HG03139 (cell line): Measurements from ENCODE around the gene SLC1A7.
"Not testable (repeated sequence)": the region's sequence is repeated elsewhere in the genome, so short reads cannot be mapped to it uniquely, and the experiment has no call there.

Source experiments
- ATAC-seq: cut with Tn5 transposase; IDR thresholded peaks from one replicate; pipeline ENCODE4 v1.9.1; 2021; ENCODE audit not compliant: unreplicated experiment

The SLC1A7 gene

DNA sequence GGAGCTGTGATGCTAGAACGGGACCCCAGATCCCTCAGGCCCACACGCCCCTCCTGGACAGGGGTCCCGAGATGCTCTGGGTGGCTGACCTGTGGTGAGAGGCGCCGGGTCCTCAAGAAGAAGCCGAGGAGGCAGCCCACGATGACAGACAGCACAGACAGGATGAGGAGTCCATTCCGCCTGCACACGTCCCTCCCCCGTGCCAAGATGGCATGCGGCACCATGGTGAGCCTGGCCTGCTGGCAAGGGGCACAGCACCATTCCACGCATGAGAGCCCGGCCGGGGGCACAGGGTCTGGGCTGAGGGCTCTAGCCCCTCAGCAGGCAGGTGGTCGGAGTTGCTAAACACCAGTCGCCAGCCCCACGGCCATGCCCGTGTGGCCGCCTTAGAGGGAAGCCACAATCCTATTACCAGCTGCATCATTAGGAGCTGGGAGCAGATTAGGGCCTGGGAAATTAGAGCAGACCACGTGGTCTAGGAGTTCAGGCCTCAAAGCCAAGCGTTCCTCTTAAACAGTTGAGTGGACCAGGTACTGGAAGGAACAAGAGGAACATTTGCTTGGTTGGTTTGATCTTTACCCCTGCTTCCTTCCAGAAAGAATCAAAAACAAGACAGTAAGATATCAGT is at the start of gene SLC1A7:
Gene SLC1A7 (minus strand): TSS at position 413 of the 628 bp plus-strand sequence. CDS start 189 bp downstream, at position 224.
- no peak for ATAC-seq

DNA sequence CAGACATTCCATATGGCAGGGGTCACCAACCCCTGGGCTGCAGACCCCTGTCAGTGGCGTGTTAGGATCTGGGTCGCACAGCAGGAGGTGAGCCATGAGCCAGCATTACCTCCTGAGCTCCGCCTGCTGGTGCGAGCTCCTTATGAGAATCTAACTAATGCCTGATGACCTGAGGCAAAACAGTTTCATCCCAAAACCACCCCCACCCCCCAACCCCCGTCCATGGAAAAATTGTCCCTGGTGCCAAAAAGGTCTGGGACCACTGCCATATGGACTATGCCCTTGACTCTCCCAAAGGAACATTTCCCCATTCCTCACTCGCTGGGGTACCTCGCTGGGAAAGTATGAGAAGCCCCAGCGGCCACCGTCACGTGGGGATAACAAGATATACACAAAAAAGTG is 47.8 kb upstream of the SLC1A7 start:
- ATAC-seq, result no peak

DNA sequence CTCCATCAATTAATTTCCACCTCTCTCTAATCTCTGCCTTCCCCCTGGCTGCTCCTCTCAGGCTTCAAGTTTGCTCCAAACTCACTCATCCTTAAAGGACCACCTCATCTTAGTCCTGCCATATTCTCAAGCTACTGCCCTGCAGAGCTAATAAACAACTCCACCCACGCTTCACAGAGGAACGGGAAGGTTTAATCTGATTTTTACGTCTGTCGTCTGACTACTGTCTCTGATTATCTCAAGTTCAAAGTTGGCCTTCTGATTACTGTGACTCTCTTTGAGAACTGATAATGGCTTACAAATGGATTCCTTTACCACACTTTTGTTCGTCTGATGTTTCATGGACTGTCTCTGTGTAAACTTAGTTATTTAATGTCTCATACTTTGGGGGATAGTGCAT is 46.6 kb upstream of the SLC1A7 start:
- no peak for ATAC-seq

DNA sequence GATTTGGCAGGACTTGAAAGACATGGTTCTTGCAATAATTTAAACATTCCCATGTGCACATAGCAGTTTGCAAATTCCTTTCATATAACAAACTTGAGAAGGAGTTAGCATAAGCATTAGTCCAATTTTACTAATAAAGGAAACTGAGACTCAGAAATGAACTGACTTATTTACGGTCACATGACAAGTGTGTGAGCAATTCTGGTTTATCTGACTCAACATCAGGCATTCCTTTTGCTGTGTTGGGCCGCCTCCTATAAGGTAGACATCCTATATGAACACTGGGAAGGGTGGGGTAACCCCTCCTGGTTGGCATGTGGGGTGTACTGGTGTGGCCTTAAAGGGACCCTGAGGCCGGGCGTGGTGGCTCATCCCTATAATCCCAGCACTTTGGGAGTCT is 45.7 kb upstream of the SLC1A7 start:
- ATAC-seq, result no peak

DNA sequence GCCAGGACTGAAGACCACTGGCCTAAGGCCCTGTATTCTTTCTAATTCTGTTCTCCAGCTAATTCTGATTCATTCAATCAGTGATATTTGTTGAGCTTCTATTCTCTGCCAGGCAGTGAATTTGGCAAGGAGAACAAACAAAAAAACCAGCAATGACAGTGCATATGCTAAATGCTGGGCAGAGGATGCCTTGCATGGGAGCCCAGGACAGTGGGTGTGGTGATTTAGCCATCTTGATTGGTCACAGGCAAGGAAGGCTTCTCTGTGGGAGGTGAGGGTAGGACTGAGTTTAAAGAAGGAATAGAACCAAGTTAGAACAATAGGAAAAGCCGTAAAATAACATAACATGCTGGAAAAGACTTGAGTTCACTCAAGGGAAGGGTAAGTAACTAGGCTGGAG is 45.0 kb upstream of the SLC1A7 start:
- ATAC-seq, result no peak

DNA sequence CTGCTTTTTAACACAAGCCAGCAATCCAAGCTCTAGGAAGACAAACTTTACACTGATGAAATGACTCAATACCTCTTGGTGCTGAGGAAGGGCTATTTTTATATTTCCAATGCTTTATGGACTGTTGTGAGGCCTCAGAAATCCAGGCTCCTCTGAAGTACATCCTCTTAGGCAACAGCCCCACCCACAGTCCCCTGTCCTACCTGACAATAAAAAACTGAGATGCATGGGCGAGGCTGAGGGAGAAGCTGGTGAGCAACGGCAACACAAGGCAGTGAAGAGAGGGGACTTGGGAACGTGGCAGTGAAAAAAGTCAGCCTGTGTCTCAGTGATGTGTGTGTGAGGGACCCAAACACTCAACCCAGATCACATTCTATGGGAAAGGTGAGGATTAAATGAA is 44.1 kb upstream of the SLC1A7 start:
- no peak for ATAC-seq

DNA sequence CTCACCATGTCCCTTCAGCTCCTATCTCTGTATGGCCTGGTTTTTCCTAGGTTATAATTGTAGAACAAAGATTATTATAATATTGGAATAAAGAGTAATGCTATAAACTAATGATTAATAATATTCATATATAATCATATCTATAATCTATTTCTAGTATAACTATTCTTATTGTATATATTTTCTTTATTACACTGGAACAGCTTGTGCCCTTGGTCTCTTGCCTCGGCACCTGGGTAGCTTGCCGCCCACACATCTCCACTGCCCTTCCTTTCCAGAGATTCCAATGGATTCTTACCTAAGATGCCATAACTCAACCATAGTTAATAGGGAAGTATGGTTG is 43.5 kb upstream of the SLC1A7 start:
- ATAC-seq, result not testable (repeated sequence)

DNA sequence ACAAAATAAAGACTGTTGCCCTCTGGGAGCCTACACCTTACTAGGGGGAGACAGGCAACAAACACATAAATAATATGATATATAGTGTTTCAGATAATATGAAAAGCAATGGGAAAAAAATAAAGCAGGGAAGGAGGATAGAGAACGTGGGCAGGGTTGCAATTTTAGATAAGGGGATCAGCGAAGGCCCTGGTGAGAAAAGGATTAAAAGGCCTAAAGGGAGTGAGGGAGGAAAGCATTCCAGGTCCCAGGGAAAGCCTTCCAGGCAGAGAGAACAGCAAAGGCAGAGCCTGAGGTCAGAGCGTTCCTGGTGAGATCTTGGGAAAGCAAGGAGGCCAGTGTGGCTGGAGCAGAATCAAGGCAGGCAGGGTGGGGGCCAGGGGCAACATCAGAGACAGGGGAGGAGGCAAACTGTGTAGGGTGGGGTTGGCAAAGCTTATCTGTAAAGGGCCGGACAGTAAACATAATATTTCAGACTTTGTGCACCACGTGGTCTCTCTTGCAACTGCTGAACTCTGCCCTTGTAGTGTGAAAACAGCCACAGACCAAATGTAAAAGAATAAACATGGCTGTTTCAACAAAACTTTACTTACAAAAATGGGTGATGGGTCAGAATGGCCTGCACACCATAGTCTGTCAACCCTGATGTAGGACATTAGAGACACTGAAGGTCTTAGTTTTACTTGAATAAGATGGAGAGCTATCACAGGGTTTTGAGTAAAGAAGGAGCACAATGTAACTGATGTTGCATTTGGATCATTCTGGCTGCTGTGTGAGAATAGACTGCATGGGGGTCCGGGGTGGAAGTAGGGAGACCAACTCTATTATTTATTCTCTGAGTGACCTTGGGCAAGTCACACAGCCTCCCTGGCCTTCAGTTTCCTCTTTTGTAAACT is 40.9 kb upstream of the SLC1A7 start:
- no peak for ATAC-seq

DNA sequence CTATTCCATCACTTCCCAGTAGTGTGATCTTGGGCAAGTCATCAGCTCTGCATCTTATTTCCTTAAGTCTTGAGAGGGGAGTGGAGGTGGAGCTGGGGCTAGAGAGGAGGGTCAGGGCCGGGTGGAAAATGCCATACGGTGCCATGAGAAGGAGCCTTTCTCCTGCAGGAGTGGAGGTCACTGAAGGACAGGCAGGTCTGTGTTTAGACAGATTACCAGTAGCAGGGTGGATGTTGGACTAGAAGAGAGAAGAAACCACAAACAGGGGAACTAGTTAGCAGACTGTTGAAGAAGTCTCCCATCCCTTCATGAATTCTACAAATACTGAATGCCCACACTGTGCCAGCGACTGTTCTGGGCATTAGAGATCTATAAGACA is 40.3 kb upstream of the SLC1A7 start:
- ATAC-seq, result no peak

DNA sequence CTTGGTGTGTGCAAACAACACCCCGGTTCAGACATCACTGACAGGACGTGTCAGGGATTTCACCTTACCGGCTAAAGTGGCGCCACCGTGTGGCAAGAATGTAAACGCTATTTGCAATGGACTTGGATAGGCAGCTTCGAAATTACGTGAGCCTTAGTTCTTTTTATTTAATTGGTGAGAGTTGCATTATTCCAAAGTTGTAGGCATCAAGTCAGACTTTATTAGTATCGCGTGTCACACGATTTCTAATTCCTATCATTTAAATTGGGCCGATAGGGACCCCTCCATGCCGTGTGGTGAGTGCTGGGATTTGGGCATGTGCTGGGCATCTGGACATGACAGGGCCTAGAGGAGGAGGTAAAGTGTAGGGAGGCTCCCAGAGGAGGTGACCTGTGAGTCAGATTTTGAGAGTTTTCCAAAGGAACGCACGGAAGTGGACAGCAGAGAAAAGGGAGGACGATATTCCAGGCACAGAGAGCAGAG is 39.7 kb upstream of the SLC1A7 start:
- no peak for ATAC-seq

DNA sequence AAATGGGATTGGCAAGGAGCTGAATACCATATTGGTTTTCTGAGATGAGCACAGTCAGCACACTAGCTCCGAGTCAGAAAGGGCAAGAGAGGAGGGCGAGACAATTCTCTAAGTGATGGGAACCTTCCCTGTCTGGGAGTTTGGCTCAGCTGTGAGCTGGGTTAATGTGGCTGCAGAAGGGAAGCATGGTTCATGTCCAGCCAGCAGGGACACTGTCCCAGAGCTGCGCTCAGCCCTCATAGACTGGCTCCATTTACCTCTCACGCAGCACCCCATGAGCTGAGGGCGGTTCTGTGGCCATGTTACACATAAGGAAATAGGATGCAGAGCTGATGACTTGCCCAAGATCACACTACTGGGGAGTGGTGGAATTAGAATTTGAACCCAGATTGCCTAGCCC is 38.5 kb upstream of the SLC1A7 start:
- ATAC-seq, result no peak

DNA sequence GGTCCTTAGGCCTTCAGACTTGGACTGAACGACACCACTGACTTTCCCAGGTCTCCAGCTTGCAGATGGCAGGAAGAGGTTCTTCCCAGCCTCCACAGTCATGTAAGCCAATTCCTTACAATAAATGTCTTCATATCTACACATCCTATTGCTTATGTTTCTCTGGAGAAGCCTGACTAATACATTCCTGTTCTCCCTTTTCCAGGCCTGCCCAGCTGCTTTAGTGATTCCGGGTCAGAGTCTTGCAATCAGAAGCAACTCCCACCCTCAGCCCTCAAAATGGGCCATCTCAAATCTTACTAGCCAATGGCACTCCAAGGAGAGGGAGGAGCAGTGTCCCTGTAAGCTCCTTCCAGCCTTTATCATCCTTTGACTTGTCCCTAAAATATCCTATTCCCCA is 37.8 kb upstream of the SLC1A7 start:
- no peak for ATAC-seq

DNA sequence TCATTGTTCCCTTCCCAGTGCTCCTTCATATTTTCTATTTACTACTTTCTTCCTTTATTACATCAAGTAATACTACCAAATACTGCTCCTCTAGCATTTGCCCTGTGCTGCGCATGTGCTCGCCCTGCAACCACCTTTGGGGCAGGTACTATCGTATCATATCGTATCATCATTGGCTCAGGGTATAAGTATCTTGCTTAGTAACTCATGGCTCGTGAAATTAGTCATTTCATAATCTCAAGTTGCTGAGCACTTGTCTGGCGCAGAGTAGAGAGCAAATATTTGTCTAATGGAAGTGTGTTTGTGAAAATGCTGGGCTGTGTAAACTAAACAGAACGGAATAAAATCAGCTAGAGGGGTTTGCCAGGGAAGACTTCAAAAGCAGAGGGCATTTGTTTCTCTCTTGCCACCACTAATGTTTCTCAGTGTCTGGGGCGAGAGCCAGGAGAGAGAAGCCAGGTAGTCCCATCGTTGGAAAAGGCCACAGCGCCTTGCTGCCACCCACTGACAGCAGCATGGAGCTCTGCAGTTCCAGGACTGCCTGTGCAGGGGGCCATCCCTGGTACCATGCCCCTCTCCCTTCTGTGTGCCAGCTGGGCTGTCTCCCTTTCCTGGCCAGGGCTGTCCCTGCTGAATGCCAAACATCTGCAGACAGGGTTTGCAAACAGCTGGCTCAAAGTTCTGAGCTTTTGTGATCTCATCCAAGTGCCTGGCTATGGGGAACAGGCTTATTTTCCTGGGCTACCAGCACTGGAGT is 34.2 kb upstream of the SLC1A7 start:
- ATAC-seq, result no peak

DNA sequence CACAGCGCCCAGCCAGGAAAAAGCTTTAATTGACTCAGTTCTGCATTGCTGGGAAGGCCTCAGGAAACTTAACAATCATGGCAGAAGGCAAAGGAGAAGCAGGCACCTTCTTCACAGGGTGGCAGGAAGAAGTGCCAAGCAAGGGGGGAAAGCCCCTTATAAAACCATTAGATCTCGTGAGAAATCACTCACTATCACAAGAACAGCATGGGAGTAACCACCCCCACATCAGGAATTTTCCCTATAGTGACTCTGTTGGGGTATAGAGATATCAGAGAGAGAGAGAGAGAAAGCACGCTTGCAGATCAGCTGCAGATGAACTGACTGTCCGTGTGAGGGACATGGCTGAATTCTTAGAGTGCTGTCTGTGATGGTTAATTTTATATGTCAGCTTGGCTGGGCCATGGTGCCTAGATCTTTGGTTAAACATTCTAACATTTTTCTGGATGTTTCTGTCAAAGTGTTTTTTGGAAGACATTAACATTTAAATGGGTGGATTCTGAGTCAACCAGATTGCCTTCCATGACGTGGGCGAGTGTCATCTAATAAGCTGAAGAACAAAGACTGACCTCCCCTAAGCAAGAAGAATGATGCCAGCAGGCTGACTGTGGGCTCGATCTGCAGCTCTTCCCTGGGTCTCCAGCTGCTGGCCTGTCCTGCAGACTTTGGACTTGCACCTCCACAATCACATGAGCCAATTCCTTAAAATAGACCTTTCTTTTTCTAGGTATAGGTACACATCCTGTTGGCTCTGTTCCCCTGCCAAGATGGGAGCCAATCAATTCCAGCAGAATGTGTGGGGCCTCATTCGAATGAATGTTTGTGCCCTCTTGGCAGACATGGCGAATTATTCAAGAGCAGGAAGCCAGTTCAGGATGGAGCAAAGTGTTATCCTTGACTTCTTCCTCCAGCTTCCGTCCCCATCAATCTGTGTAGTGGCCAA is 32.8 kb upstream of the SLC1A7 start:
- ATAC-seq, result no peak

DNA sequence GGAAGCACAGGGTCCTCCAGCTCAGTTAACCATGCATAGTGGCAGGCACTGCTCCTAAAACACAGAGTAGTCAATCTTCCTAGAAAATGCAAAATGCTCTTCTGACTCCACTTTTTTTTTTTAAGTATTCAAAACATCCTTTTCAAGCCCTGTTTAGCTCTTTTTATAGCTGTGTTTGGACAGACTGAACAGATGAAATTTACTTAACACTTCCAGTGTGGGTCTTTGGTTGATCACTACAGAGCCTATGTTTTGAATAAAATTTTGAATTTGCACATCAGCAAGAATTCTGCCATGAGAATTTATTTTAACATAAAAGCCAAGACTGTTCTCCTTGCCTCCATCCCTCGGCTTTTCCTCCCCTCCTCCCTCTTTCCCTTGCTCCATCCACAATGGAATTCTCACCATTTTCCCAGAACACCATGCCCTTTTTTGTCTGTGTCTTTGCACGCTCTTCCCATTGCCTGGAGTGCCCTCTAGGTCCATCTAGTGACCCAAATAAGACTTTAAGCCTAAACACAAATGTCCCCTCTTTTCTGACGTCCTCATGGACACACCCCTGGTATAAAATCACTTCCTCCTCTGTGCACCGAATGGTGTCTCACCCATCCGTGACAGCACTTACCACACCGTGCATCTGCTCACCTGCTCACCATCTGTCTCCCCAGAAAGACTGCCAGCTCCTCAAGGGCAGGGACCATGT is 30.1 kb upstream of the SLC1A7 start:
- ATAC-seq, result peak; percentile 63

DNA sequence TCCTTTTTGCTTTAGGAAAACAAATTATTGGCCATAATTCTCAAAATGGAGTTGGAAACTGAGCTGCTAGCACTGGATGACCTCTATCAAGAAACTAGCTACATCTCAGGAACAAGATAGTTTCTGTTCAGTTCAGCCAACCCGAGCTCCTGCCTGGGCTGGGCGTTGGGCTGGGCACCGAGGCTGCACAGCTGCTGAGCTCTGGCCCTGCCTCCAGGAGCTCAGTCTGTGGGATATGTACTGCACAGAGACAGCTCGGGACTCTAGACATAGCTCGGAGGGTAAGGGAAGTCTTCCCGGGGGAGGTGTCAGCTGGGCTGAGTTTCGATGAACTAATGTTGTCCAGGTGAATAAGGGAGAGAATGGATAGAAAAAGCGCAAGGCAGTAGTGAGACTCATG is 24.5 kb upstream of the SLC1A7 start:
- ATAC-seq, result no peak

DNA sequence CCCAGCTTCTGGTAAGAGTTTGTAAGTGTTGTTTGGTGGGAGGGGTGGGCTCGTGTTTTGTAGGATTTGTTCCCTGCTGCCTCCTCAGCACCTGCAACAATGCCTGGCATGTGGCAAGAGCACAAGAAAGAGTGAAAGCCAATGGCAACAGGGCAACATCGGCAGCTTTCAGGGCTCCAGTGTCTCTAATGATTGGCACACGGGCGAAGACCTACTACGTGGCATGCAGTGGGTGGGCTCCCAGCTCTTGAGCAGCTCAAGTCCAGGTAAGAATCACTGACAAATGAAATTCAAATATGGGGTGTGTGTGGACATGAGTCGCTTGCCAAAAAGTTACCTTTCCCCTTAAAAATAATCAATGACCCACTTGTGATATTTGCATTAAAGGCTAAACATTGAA is 23.9 kb upstream of the SLC1A7 start:
- no peak for ATAC-seq

DNA sequence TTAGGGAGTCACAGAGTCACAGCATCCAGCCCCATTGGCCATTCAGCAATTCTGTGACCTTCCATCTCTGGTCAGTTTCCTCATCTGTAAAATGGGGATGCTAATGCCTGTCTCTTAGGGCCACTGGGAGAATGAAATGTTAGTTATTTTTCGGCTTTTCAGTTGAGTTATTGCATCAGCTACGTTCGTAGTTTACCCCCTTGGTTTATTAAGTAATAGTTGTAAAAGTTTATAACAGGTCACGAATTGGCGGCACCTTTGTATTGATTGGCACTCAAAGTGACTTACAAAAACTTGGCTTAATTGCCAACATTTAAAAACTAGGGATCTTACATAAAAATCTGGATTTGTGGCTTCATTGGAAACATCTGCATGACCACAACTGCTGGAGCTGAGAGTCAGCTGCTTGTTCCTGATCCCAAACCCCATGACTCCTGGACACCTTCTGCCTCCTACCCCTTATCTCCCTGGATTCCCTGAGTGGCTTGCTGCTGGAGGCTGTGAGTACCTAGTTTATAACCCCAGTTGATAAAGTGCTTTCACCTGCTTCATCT is 23.0 kb upstream of the SLC1A7 start:
- no peak for ATAC-seq

DNA sequence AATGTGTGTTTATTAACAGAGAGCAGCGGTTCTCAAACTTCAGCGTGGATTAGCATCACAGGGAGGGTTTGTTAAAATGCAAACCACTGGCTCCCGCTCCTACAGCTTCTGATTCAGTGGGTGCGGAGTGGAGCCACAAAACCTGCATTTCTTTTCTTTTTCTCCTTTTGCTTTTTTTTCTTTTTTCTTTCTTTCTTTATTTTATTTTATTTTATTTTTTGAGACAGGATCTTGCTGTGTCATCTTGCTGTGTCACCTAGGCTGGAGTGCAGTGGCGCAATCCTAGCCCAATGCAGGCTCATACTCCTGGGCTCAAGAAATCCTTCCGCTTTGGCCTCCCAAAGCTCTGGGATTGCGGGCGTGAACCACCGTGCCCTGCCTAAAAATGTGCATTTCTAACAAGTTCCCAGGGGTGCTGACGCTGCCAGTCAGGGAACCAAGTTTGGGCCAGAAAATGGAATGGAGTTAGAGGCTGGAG is 20.9 kb upstream of the SLC1A7 start:
- no peak for ATAC-seq

DNA sequence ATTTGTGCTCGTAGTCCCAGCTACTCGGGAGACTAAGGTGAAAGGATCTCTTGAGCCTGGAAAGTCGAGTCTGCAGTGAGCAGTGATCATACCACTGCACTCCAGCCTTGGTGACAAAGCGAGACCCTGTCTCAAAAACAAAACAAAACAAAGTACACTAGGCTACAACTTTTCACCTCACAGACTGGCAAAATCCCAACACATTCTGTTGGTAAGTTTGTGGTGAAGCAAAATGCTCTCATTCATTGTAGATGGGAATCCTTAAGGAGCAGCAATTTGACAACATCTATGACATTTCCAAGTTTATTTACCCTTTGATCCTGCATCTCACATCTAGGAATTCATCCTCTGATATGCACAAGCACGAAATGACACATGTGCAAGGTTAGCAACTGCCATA is 20.2 kb upstream of the SLC1A7 start:
- no peak for ATAC-seq
